Left renal cortex interstitium (tissue), 4 donors: Measurements from ENCODE around the gene CPA2. TPM values are rescaled to one million over a fixed set of nuclear protein-coding genes. Genes with fewer than 3 reads are reported as not detected.
"Not testable (repeated sequence)": the region's sequence is repeated elsewhere in the genome, so short reads cannot be mapped to it uniquely, and the experiment has no call there.

Source experiments
- DNase-seq, 4 donors: peaks; one replicate each; pipeline ENCODE4 v3.0.0-alpha.2; 2013; ENCODE audit warnings: low read depth in 4 of 4, low spot score in 2 of 4, missing footprints in 1 of 4
- polyA plus RNA-seq, 4 donors: library from polyadenylated mRNA; unstranded; fragments of 120-200 nt; gene quantifications; one replicate each; pipeline ENCODE4 v1.2.1, GENCODE V29; 2013; ENCODE audit not compliant: insufficient read length in 4 of 4

Gene CPA2
- polyA plus RNA-seq, 4 donors: 0.38 to 0.61 (median 0.46) TPM

GRCh38 chr7:130249626-130250025 is 17.0 kb upstream of the CPA2 start:
- DNase-seq: not testable (repeated sequence)

GRCh38 chr7:130254555-130254954 is 12.1 kb upstream of the CPA2 start:
- no peak for DNase-seq

GRCh38 chr7:130256704-130257103 is 10.0 kb upstream of the CPA2 start:
- no peak for DNase-seq

- no peak for DNase-seq
These were observed 8.1 kb upstream of the CPA2 start for GRCh38 chr7:130258494-130259078.

- DNase-seq: no peak
These were observed 4.2 kb upstream of the CPA2 start for GRCh38 chr7:130262448-130262847.

GRCh38 chr7:130263130-130263529 is 3.5 kb upstream of the CPA2 start:
- DNase-seq: no peak

GRCh38 chr7:130266961-130267321 is 278 bp downstream of the CPA2 start:
- no peak for DNase-seq

GRCh38 chr7:130268463-130269317 is 2.0 kb downstream of the CPA2 start:
- no peak for DNase-seq

- DNase-seq: no peak
These were observed 2.6 kb downstream of the CPA2 start for GRCh38 chr7:130269318-130269694.

- DNase-seq: no peak
These were observed 4.5 kb downstream of the CPA2 start for GRCh38 chr7:130270947-130271800.

- no peak for DNase-seq
These were observed 5.9 kb downstream of the CPA2 start for GRCh38 chr7:130272381-130273080.

- peak; percentile 82 to 92 (median 88) for DNase-seq
These were observed 6.6 kb downstream of the CPA2 start for GRCh38 chr7:130273081-130273932.

GRCh38 chr7:130273933-130274255 is 7.2 kb downstream of the CPA2 start:
- DNase-seq: peak in 1 of 4 donors; percentile 77

GRCh38 chr7:130274296-130274695 is 7.6 kb downstream of the CPA2 start:
- no peak for DNase-seq

- no peak for DNase-seq
These were observed 8.4 kb downstream of the CPA2 start for GRCh38 chr7:130274983-130275591.

GRCh38 chr7:130275826-130276297 is 9.2 kb downstream of the CPA2 start:
- no peak for DNase-seq

GRCh38 chr7:130276796-130277762 is 10.4 kb downstream of the CPA2 start:
- DNase-seq: no peak
